Measurements from ENCODE around the gene SELENOM.

SELENOM gene

GRCh38 chr22:31090217-31091085 lies 16.9 kb downstream of the SELENOM start:
- Histone ChIP-seq H3K36me3 (ENCODE audit: control insufficient read depth, insufficient read depth, low read length) (peaks cover 5% of the 10 kb centered on the region), H3K27me3 (ENCODE audit: control insufficient read depth, insufficient read depth, low read length) (no peaks in the 10 kb centered on the region), H3K9me3 (ENCODE audit: control insufficient read depth, insufficient read depth, low read length) (no peaks in the 10 kb centered on the region), H3K4me3 (ENCODE audit: low read depth, low read length) (no peak overlapping the region), H3K27ac (ENCODE audit: low read depth, low read length) (no peak overlapping the region), H3K9ac (ENCODE audit: low read depth, low read length) (no peak overlapping the region), H3K4me1 (ENCODE audit: control insufficient read depth, insufficient read depth, low read length) (peaks cover 5% of the 10 kb centered on the region; the same call in 1 of the 2 replicates)

- peaks cover 5% of the 10 kb centered on the region for H3K36me3 ChIP-seq (ENCODE audit: control insufficient read depth, insufficient read depth, low read length)
- H3K9ac ChIP-seq (ENCODE audit: low read depth, low read length) = no peak overlapping the region
- H3K4me3 ChIP-seq (ENCODE audit: low read depth, low read length) = no peak overlapping the region
- peaks cover 5% of the 10 kb centered on the region; the same call in 1 of the 2 replicates for H3K4me1 ChIP-seq (ENCODE audit: control insufficient read depth, insufficient read depth, low read length)
- no peaks in the 10 kb centered on the region for H3K9me3 ChIP-seq (ENCODE audit: control insufficient read depth, insufficient read depth, low read length)
- no peak overlapping the region for H3K27ac ChIP-seq (ENCODE audit: low read depth, low read length)
- no peaks in the 10 kb centered on the region for H3K27me3 ChIP-seq (ENCODE audit: control insufficient read depth, insufficient read depth, low read length)
Measured at GRCh38 chr22:31089160-31090100, 17.9 kb downstream of the SELENOM start.

GRCh38 chr22:31088233-31088986 lies 19.0 kb downstream of the SELENOM start:
- peaks cover 14% of the 10 kb centered on the region for H3K4me1 ChIP-seq (ENCODE audit: control insufficient read depth, insufficient read depth, low read length)
- no peak overlapping the region for H3K9ac ChIP-seq (ENCODE audit: low read depth, low read length)
- no peaks in the 10 kb centered on the region for H3K27me3 ChIP-seq (ENCODE audit: control insufficient read depth, insufficient read depth, low read length)
- no peaks in the 10 kb centered on the region for H3K9me3 ChIP-seq (ENCODE audit: control insufficient read depth, insufficient read depth, low read length)
- H3K36me3 ChIP-seq (ENCODE audit: control insufficient read depth, insufficient read depth, low read length) = peaks cover 5% of the 10 kb centered on the region
- H3K4me3 ChIP-seq (ENCODE audit: low read depth, low read length) = no peak overlapping the region
- no peak overlapping the region for H3K27ac ChIP-seq (ENCODE audit: low read depth, low read length)

GRCh38 chr22:31087744-31088215 lies 19.6 kb downstream of the SELENOM start:
- Histone ChIP-seq H3K27ac (ENCODE audit: low read depth, low read length) (no peak overlapping the region), H3K36me3 (ENCODE audit: control insufficient read depth, insufficient read depth, low read length) (peaks cover 5% of the 10 kb centered on the region), H3K4me1 (ENCODE audit: control insufficient read depth, insufficient read depth, low read length) (peaks cover 19% of the 10 kb centered on the region)

GRCh38 chr22:31086703-31087330 lies 20.6 kb downstream of the SELENOM start:
- Histone ChIP-seq H3K27ac (ENCODE audit: low read depth, low read length) (no peak overlapping the region), H3K36me3 (ENCODE audit: control insufficient read depth, insufficient read depth, low read length) (peaks cover 3% of the 10 kb centered on the region), H3K9ac (ENCODE audit: low read depth, low read length) (no peak overlapping the region), H3K4me3 (ENCODE audit: low read depth, low read length) (no peak overlapping the region), H3K27me3 (ENCODE audit: control insufficient read depth, insufficient read depth, low read length) (peaks cover 1% of the 10 kb centered on the region; the same call in 1 of the 2 replicates), H3K4me1 (ENCODE audit: control insufficient read depth, insufficient read depth, low read length) (peaks cover 23% of the 10 kb centered on the region), H3K9me3 (ENCODE audit: control insufficient read depth, insufficient read depth, low read length) (no peaks in the 10 kb centered on the region)

More at GRCh38 chr22:31087744-31088215, 19.6 kb downstream of the SELENOM start:
- H3K4me3 ChIP-seq (ENCODE audit: low read depth, low read length) = no peak overlapping the region
- no peaks in the 10 kb centered on the region for H3K9me3 ChIP-seq (ENCODE audit: control insufficient read depth, insufficient read depth, low read length)
- no peaks in the 10 kb centered on the region for H3K27me3 ChIP-seq (ENCODE audit: control insufficient read depth, insufficient read depth, low read length)
- no peak overlapping the region for H3K9ac ChIP-seq (ENCODE audit: low read depth, low read length)

- H3K36me3 ChIP-seq (ENCODE audit: control insufficient read depth, insufficient read depth, low read length) = no peaks in the 10 kb centered on the region
- peaks cover 4% of the 10 kb centered on the region; the same call in 1 of the 2 replicates for H3K27me3 ChIP-seq (ENCODE audit: control insufficient read depth, insufficient read depth, low read length)
- H3K9me3 ChIP-seq (ENCODE audit: control insufficient read depth, insufficient read depth, low read length) = no peaks in the 10 kb centered on the region
- H3K4me3 ChIP-seq (ENCODE audit: low read depth, low read length) = no peak overlapping the region; the same call in 1 of the 2 replicates
- peak overlapping the region; percentile 6 for H3K27ac ChIP-seq (ENCODE audit: low read depth, low read length)
- H3K9ac ChIP-seq (ENCODE audit: low read depth, low read length) = no peak overlapping the region
- peaks cover 23% of the 10 kb centered on the region for H3K4me1 ChIP-seq (ENCODE audit: control insufficient read depth, insufficient read depth, low read length)
Measured at GRCh38 chr22:31085928-31086327, 21.4 kb downstream of the SELENOM start.

GRCh38 chr22:31085493-31085824 lies 21.9 kb downstream of the SELENOM start:
- H3K4me1 ChIP-seq (ENCODE audit: control insufficient read depth, insufficient read depth, low read length) = peaks cover 23% of the 10 kb centered on the region
- peak overlapping the region; percentile 87 for H3K4me3 ChIP-seq (ENCODE audit: low read depth, low read length)
- no peaks in the 10 kb centered on the region for H3K9me3 ChIP-seq (ENCODE audit: control insufficient read depth, insufficient read depth, low read length)
- no peaks in the 10 kb centered on the region for H3K36me3 ChIP-seq (ENCODE audit: control insufficient read depth, insufficient read depth, low read length)
- H3K9ac ChIP-seq (ENCODE audit: low read depth, low read length) = peak overlapping the region; percentile 97
- H3K27ac ChIP-seq (ENCODE audit: low read depth, low read length) = peak overlapping the region; percentile 92
- H3K27me3 ChIP-seq (ENCODE audit: control insufficient read depth, insufficient read depth, low read length) = peaks cover 4% of the 10 kb centered on the region; the same call in 1 of the 2 replicates

- no peaks in the 10 kb centered on the region for H3K36me3 ChIP-seq (ENCODE audit: control insufficient read depth, insufficient read depth, low read length)
- peaks cover 4% of the 10 kb centered on the region; the same call in 1 of the 2 replicates for H3K27me3 ChIP-seq (ENCODE audit: control insufficient read depth, insufficient read depth, low read length)
- peaks cover 24% of the 10 kb centered on the region for H3K4me1 ChIP-seq (ENCODE audit: control insufficient read depth, insufficient read depth, low read length)
- peak overlapping the region; percentile 92 for H3K27ac ChIP-seq (ENCODE audit: low read depth, low read length)
- H3K4me3 ChIP-seq (ENCODE audit: low read depth, low read length) = peak overlapping the region; percentile 87
- no peaks in the 10 kb centered on the region for H3K9me3 ChIP-seq (ENCODE audit: control insufficient read depth, insufficient read depth, low read length)
- H3K9ac ChIP-seq (ENCODE audit: low read depth, low read length) = peak overlapping the region; percentile 97
Measured at GRCh38 chr22:31084811-31085492, 22.4 kb downstream of the SELENOM start.

GRCh38 chr22:31083923-31084810 lies 23.2 kb downstream of the SELENOM start:
- Histone ChIP-seq H3K27me3 (ENCODE audit: control insufficient read depth, insufficient read depth, low read length) (peaks cover 4% of the 10 kb centered on the region; the same call in 1 of the 2 replicates), H3K36me3 (ENCODE audit: control insufficient read depth, insufficient read depth, low read length) (no peaks in the 10 kb centered on the region), H3K4me1 (ENCODE audit: control insufficient read depth, insufficient read depth, low read length) (peaks cover 24% of the 10 kb centered on the region), H3K9me3 (ENCODE audit: control insufficient read depth, insufficient read depth, low read length) (no peaks in the 10 kb centered on the region), H3K27ac (ENCODE audit: low read depth, low read length) (peak overlapping the region; percentile 92), H3K4me3 (ENCODE audit: low read depth, low read length) (peak overlapping the region; percentile 87), H3K9ac (ENCODE audit: low read depth, low read length) (peak overlapping the region; percentile 97)

Data from HUES48 (cell line).